Osteocyte (in vitro differentiated cells): ENCODE measurements around the gene JMJD7. TPM values are rescaled to one million over a fixed set of nuclear protein-coding genes. Genes with fewer than 3 reads are reported as not detected.

Experiments used
- DNase-seq: peaks from one replicate; pipeline ENCODE4 v3.0.0; 2021; ENCODE audit warnings: mixed read lengths; ENCODE audit not compliant: unreplicated experiment; ENCODE audit errors: extremely low spot score
- H3K27ac Mint-ChIP-seq: one replicate; pipeline ENCODE4 v1.8.0; 2021; ENCODE audit warnings: mild to moderate bottlenecking, mixed read lengths; ENCODE audit not compliant: unreplicated experiment
- H3K27me3 Mint-ChIP-seq: one replicate; pipeline ENCODE4 v1.8.0; 2021; ENCODE audit warnings: mixed read lengths; ENCODE audit not compliant: unreplicated experiment
- H3K36me3 Mint-ChIP-seq: one replicate; pipeline ENCODE4 v1.8.0; 2021; ENCODE audit warnings: mixed read lengths; ENCODE audit not compliant: unreplicated experiment
- H3K4me1 Mint-ChIP-seq: one replicate; pipeline ENCODE4 v1.8.0; 2021; ENCODE audit warnings: mixed read lengths; ENCODE audit not compliant: unreplicated experiment
- H3K4me3 Mint-ChIP-seq: one replicate; pipeline ENCODE4 v1.8.0; 2021; ENCODE audit warnings: mild to moderate bottlenecking, moderate library complexity, mixed read lengths; ENCODE audit not compliant: unreplicated experiment
- H3K9me3 Mint-ChIP-seq: one replicate; pipeline ENCODE4 v1.8.0; 2021; ENCODE audit warnings: mixed read lengths; ENCODE audit not compliant: unreplicated experiment
- total RNA-seq: library from RNA; stranded (reverse); gene quantifications from 2 replicates; pipeline ENCODE4 v1.2.1, GENCODE V29; 2021
- TF ChIP-seq, protein P1 (sequence below): fragments of 200-600 bp; sonication (generic); IDR thresholded peaks from 2 replicates; pipeline ENCODE4 v1.5.0; 2021; ENCODE audit warnings: antibody characterized with exemption, mild to moderate bottlenecking, moderate library complexity

JMJD7 gene
- total RNA-seq, 1 donor from 2014 or later: 14.0 TPM

DNA sequence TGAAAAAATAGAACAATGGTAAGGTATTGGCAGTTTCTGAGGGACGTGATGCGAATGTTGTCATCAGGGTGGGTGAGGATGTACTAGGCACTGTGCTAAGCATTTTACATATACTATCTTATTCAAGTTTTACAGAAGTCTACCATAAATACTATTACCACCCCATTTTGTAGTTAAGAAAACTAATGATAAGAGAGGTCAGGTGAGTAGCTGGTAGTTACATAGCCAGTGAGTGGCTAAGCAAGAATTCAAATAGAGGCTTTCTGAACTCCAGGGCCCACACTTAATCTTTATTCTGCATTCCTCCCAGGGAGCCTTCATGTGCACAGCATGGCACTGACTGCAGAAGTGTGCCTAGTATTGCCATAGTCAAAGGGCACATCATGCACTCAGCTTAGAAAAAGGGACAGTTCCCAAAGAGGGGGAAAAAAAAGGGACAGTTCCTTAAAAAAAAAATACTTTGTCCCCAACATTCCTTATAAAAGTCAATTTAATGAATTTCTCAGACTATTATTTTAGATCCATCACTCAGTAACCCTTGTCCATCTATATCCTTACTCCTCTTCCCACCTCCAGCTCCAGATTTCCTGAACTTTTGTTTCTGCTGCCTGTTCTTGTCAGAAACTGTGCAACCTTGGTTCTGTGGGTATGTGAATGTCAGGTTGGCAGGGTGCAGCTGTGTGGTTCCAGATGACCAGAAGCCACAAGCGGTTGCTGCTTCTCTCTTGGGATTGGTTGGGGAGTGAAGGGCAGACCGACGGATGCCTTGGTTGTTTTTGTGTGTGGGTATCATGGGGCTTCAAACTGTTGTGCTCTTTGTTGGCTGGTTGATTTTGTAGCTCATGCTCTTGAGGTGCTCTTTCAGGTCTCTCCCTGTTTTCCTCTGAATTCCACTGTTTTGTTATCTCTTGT lies 45.3 kb upstream of the JMJD7 start:
- H3K4me1 Mint-ChIP-seq: peaks cover 30% of the 10 kb centered on the region
- no peak overlapping the region for H3K4me3 Mint-ChIP-seq
- DNase-seq: no peak

DNA sequence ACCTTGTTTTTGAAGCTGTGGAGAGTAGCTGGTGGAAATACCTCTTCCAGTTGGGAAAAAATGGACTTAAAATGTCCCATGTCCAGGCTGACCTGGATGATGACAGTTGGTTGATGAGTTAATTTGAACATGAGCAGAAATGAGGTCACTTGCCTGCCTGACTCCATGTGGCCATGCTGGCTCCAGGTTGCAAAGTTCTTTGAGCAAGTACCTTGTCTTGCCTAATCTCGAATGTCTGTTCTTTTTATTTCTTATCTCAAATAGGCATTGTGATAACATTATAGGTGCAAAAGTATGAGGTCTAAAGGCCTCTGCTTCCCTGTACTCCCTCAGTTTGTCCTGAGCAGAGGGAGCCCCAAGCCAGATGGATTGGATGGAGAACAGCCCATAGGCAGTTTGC lies 44.6 kb upstream of the JMJD7 start:
- Mint-ChIP-seq H3K4me1 (peaks cover 23% of the 10 kb centered on the region), H3K27ac (no peak overlapping the region), H3K36me3 (peaks cover 4% of the 10 kb centered on the region), H3K4me3 (no peak overlapping the region), H3K27me3 (no peaks in the 10 kb centered on the region), H3K9me3 (no peaks in the 10 kb centered on the region)
- DNase-seq: no peak
- TF ChIP-seq, protein P1, sequence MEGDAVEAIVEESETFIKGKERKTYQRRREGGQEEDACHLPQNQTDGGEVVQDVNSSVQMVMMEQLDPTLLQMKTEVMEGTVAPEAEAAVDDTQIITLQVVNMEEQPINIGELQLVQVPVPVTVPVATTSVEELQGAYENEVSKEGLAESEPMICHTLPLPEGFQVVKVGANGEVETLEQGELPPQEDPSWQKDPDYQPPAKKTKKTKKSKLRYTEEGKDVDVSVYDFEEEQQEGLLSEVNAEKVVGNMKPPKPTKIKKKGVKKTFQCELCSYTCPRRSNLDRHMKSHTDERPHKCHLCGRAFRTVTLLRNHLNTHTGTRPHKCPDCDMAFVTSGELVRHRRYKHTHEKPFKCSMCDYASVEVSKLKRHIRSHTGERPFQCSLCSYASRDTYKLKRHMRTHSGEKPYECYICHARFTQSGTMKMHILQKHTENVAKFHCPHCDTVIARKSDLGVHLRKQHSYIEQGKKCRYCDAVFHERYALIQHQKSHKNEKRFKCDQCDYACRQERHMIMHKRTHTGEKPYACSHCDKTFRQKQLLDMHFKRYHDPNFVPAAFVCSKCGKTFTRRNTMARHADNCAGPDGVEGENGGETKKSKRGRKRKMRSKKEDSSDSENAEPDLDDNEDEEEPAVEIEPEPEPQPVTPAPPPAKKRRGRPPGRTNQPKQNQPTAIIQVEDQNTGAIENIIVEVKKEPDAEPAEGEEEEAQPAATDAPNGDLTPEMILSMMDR: no peak

More for the DNA sequence above, 45.3 kb upstream of the JMJD7 start:
- Mint-ChIP-seq H3K9me3 (no peaks in the 10 kb centered on the region), H3K27ac (no peak overlapping the region), H3K36me3 (peaks cover 4% of the 10 kb centered on the region), H3K27me3 (no peaks in the 10 kb centered on the region)
- TF ChIP-seq, protein P1: no peak

DNA sequence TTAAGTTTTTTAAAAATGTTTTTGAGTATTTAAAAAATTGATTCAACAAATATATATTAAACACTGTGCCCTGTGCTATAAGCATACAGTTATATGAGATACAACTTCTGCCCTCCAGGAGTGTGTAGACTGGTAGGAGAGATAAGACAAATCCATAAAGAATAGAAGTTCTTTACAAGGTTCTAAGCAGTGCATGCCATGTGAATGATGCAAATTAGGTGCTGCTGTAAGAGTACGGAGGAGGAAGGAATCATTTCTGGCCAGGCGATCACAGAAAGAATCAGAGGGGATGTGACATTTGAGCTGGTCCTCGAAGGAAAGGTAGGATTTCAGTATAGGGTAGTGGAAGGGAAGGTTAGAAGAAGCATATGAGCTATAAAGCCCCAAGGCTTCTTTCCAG lies 39.6 kb upstream of the JMJD7 start:
- no peak for DNase-seq
- Mint-ChIP-seq H3K4me1 (peaks cover 35% of the 10 kb centered on the region), H3K9me3 (no peaks in the 10 kb centered on the region), H3K27me3 (no peaks in the 10 kb centered on the region), H3K36me3 (no peaks in the 10 kb centered on the region), H3K4me3 (no peak overlapping the region), H3K27ac (no peak overlapping the region)
- TF ChIP-seq, protein P1: no peak

DNA sequence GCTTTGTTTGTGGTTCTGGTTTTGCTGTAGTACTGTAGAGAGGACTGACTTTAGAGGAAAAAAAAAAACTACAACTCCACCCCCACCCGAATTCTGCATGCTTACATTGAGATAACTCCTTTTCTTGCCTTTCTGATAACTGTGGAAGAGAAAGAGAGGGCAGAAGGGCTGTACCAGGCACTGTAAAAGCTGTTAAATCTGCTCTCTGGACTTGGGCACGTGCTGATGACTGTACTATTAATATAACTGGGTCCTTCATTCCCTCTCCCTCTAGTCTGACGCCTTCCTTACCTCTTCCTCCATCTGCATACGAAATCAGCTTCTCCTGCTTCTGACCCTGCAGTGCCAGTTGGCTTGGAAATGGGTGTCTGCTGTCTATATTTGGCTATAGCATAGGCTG lies 38.7 kb upstream of the JMJD7 start:
- H3K27me3 Mint-ChIP-seq: no peaks in the 10 kb centered on the region
- no peaks in the 10 kb centered on the region for H3K9me3 Mint-ChIP-seq
- DNase-seq: no peak
- no peak overlapping the region for H3K4me3 Mint-ChIP-seq
- no peak overlapping the region for H3K27ac Mint-ChIP-seq
- TF ChIP-seq, protein P1: no peak
- H3K36me3 Mint-ChIP-seq: no peaks in the 10 kb centered on the region
- peaks cover 43% of the 10 kb centered on the region for H3K4me1 Mint-ChIP-seq

DNA sequence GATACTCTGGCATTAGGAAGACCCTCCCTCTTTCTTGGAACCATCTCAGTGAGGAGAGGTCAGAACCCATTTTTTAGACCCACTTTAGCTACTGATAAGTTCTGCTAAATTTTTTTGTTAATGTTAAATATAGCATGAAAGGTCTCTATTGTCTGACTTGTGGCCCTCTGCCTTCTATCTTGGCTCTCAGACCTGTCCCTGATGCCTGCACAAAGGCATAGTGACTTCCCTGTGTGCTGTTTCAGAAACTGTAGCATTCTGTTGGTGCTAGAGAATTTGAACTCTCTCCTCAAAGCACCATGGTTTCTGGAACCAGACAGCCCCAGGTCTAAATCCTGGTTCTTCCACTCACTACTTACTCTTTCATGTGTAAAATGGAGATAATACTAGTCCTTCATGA lies 38.2 kb upstream of the JMJD7 start:
- Mint-ChIP-seq H3K27me3 (no peaks in the 10 kb centered on the region), H3K4me3 (no peak overlapping the region), H3K4me1 (peaks cover 47% of the 10 kb centered on the region), H3K9me3 (no peaks in the 10 kb centered on the region), H3K27ac (no peak overlapping the region), H3K36me3 (no peaks in the 10 kb centered on the region)
- TF ChIP-seq, protein P1: no peak
- no peak for DNase-seq
